Activated CD4-positive, alpha-beta T cell treated with anti-CD3 and anti-CD28 coated beads for 4 hours (primary cell): Measurements from ENCODE around the gene HOMEZ.
"Not testable (repeated sequence)": the region's sequence is repeated elsewhere in the genome, so short reads cannot be mapped to it uniquely, and the experiment has no call there.

Experiments used
- DNase-seq, 2 donors: peaks; one replicate each; pipeline ENCODE4 v3.0.0-alpha.2; 2020

HOMEZ gene

DNA sequence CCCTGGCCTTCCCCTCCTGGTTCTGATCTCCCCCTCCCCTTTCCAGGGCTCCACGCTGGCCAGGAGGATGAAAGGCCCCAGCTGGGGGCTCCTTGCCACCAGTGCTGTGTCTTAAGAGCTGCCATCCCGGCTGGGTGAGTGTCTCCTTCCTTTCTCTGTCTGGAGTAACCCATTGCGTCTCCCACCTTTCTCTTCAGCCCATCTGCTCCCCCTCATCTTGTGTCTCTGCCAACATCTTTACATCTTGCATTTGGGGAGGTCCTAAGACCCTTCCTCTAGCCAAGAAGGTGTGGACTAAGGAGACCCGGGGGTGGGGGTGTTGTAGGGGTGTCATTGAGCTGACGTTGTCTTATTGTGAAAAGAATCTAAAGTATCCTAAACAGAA lies 21.2 kb upstream of the HOMEZ start:
- no peak for DNase-seq

DNA sequence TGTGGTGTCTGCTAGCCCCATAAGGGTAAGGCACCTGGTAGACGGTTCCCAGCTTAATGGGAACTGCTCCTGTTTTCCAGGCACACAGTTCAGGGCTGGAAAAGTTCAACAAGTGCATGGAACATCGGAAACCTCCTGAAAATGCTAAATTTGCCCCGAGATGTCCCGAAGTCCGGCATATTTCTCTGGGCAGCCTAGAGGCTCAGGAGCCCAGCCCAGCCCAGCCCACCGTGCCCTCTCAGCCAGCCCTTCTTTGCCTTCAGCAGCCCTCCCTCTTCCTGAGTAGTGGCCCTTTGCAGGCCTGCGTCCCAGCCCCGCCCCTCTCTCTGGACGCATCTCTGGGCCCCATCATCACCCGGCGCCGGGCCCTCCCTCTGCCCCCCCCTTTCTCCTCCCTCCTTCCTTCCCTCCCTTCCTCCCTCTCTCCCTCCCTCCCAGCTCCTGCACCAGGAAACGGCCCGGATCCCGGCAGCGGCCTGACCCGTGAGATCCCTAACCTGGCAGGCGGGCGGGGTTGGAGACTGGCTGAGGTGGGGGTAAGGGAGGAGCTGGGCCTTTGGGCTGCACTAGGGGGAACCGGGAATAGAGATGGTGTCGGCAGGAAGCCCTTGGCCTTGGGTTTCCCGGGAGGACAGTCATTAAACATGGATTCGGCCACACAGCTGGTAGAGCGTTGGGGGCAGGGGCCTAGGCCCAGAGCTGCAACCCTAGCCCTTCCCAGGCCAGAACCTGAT lies 20.6 kb upstream of the HOMEZ start, which contains the start of gene BCL2L2:
BCL2L2 (plus strand) TSS at position 422 of the 734 bp plus-strand sequence. CDS start 935 bp downstream, outside the sequence.
- DNase-seq = no peak

- peak; percentile 88 to 92 for DNase-seq
Observed at GRCh38 chr14:23302290-23303225, 16.6 kb upstream of the HOMEZ start, which contains the start of gene PPP1R3E. Gene PPP1R3E (minus strand): TSS chr14:23302859. CDS start chr14:23302576, 283 bp downstream.

DNA sequence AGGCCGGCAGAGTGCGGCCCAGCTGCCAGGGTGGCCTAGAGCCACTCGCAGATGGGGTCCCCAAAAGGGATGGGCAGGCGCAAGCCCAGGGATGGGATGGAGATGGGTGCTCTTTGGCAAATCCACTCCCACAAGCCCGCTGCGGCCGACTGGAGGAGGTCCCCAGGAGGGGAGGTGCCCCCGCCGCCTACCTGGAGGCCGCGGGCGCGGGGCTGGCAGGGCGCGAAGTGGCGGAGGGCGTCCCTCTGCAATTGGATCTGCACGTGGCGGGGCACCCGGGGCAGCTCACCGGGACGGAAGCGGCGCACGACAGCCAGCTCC lies 16.0 kb upstream of the HOMEZ start:
- no peak for DNase-seq

DNA sequence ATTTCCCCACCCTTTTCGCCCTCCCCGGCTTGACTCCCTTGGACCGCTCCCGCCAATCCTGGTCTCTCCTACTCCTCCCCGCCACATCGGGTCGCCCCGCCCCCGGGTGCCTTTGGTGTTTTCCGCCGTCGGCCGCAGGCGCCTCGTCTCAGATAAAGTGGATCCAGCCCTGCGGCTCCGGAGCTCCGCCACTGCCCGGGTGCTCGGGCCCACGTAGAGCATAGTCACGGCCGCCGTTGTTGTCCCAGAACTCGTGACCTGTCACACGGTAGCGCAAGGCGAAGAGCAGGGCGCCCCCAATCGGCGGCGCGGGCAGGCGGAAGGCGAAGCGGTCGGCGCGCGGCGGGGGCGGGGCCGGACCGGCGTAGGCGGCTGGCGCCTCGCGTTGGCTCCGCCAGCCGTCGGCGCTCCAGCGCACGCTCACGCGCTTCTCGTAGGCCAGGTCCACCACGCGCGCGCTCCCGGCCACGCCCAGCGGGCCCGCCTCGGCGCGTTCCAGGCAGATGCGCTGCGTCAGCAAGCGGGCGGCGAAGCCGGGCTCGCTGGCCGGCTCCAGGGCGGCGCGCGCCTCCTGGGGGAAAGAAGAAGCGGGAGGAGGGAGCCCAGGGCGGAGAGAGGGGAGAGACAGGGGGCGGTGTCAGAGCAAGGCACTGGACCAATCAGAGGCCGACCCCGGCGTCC lies 15.5 kb upstream of the HOMEZ start:
- DNase-seq = peak; percentile 94 to 95

- no peak for DNase-seq
Observed at GRCh38 chr14:23300687-23301223, 14.8 kb upstream of the HOMEZ start.

GRCh38 chr14:23299986-23300686 lies 14.2 kb upstream of the HOMEZ start:
- DNase-seq = no peak

DNA sequence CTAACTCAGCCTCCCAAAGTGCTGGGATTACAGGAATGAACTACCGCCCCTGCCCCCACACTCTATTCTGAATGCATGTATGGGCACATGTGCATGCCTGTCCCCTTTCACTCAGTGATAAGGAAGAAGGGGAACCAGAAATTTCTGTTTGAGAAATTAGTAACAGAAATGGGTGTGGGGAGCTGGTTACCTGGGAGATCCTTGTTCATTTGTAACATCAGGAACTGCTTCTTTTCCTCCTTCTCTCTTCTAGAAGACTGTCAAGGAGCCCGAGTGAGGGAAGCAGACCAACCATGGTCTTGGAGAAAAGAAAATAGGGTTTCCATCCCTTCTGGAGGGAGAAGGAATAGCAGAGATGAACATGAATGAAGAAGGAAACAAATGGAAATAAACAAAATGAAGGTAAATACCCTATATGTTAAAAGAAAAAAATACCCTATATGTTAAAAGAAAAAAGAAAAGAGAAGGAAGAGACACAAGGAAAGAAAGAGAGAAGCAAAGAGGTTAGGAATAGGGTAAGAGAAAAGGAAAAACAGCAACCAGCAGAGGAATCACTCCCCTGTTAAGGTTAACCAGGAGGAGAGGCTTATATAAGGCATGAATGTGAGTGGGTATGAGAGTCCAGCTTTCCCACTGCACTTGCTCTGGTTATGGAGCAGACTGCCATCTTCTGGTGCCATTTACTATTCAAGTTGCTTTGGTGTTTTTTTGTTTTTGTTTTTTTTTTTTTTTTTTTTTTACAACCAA lies 13.5 kb upstream of the HOMEZ start:
- DNase-seq = no peak

DNA sequence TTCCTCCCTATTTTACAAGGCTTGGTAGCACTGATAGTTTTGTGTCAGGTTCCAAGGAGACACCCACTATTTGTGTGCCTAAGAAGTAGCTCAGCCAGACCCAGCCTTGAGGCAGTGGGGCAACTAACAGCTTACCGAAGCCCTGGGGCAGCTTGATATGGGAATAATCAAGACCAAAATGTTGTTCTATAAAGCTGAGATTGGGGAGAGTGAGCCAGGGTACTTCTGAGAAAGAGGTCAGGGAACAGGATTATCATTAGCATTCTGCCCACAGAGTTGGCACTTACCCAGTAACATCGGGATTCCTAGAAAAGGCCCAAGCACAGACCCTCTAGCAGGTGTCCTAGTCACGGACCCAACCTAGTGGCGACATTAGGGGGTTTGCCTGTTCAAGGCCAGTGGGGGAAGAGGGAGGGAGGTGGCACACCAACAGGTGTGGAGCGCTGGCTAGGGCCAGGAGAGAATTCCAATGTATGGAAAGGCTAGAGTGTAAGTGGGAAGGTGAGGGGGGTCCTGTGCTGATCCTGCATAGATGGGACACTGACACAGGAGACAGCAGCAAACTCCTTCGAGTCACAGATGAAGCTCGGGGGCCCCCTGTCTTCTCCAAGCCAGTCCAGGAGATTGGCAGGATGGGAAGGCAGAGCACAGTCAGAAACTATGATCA lies 11.8 kb upstream of the HOMEZ start:
- DNase-seq = no peak

GRCh38 chr14:23297096-23297495 lies 11.2 kb upstream of the HOMEZ start:
- DNase-seq = no peak

DNA sequence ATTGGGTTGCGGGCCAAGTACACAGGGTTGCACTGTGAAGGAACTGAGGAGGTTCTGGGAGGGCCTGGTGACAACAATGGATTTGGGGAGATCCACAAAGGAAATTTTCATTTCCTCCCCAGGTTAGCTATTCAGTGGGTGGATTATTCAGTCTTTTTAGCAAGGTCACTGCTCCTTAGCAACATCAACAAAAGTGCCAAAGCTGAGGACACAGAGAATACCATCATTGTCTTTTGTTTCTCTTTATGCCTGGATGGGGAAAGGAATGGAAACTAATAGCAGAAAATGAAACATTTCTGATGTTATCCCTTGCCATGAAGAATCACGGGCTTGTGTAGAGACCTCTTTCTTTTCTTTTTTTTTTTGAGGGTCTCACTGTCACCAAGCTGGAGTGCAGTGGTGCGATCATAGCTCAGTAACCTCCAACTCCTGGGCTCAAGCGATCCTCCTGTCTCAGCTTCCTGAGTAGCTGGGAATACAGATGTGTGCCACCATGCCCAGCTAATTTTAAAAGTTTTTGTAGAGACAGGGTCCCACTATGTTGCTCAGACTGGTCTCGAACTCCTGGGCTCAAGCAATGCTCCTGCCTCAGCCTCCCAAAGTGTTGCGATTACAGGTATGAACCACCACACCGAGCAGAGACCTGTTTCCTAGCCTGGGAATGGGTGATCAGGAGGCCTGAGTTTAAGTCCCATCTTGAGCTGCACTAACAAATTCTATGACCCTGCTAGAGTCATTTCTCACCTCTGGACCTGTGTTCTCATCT lies 10.3 kb upstream of the HOMEZ start:
- no peak for DNase-seq

DNA sequence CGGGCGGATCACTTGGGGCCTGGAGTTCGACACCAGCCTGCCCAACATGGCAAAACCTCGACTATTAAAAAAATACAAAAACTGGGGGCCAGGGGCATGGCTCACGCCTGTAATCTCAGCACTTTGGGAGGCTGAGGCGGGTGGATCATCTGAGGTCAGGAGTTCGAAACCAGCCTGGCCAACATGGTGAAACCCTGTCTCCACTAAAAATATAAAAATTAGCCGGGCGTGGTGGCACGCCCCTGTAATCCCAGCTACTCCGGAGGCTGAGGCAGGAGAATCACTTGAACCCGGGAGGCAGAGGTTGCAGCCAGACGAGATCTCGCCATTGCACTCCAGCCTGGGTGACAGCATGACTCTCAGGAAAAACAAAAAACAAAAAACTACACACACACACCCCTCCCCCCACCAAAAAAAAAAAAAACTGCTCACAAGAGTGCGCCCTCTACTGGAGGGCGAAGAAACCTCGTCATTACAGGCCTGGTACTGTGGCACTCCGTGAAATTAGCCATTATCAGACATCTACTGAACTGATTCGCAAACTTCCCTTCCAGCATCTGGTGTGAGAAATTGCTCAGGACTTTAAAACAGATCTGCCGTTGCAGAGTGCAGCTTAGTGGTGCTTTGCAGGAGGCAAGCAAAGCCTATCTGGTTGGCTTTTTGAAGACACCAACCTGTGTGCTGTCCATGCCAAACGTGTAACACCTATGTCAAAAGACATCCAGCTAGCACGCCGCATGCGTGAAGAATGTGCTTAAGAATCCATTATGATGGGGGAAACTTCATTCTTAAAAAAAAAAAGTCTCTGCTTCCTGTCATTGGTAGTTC lies 9.0 kb upstream of the HOMEZ start:
- peak; percentile 49 to 50 for DNase-seq

DNA sequence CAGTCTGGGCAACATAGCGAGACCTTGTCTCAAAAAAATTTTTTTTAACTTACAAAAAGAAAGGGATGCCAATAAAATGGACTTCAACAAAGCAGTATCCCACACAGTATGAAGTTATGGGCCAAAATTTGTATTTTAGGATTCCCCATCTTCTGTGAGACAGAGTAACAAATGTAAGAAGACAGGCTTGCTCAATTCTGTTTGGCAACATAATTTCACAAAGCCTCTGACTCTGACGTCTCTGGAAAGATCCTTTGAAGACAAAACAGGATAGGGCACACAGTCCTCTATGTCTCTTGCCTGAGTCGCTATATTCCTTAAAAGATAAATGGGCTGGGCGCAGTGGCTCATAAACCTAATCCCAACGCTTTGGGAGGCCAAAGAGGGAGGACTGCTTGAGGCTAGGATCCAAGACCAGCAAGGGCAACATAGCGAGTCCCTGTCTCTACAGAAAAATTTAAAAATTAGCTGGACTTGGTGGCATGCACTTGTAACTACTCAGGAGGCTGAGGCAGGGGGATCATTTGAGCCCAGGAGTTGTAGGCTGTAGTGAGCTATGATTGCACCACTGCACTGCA lies 1.1 kb upstream of the HOMEZ start:
- DNase-seq = no peak

DNA sequence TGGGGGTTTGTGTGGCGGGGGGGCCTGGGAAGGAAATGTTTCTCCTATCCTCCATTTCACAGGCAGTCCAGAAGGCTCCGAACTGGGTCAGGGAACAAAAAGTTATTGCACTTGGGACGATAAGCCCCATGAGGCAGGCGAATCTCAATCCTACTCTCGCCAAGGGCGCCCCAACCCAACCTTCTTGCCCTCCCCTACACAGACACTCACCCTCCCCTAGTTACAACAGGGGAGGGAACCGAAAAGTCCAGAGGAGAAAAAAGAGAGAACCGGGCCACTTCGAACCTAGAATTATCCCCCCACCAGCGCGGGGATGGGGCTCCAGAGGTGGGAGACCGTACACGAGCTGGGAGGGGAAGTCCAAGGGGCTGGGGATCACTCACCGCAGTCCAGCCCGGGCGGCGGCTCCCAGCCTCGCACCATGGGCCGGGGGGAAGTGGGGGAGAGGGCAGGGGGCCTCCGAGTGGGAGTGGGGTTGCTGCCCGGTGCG lies 357 bp downstream of the HOMEZ start:
- DNase-seq = no peak

- peak in 1 of 2 donors; percentile 10 for DNase-seq
Observed at GRCh38 chr14:23284654-23285529, 1.0 kb downstream of the HOMEZ start.

- no peak for DNase-seq
Observed at GRCh38 chr14:23281247-23281646, 4.7 kb downstream of the HOMEZ start.

GRCh38 chr14:23277928-23278327 lies 8.0 kb downstream of the HOMEZ start:
- DNase-seq = not testable (repeated sequence)

GRCh38 chr14:23277189-23277588 lies 8.7 kb downstream of the HOMEZ start:
- DNase-seq = no peak
